Kidney (tissue), 14 donors: ENCODE results near the gene ANP32D. TPM values are rescaled to one million over a fixed set of nuclear protein-coding genes. Genes with fewer than 3 reads are reported as not detected.

Source experiments
- DNase-seq, 5 donors: peaks; one replicate each; pipeline ENCODE4 v3.0.0-alpha.2; 2013 to 2020
- FAIRE-seq: peaks from 2 replicates; lab custom pipeline; 2012; peaks lifted over from hg19 to GRCh38; lab: Jason Lieb, UNC
- H3K27ac ChIP-seq, 2 donors: one replicate each; pipeline ENCODE4 v1.7.0; 2013; ENCODE audit warnings: low read depth in 2 of 2, low read length in 2 of 2, inconsistent platforms in 1 of 2
- H3K27me3 ChIP-seq: one replicate; pipeline ENCODE4 v1.7.1; 2013; ENCODE audit warnings: low read length, inconsistent platforms; ENCODE audit not compliant: control insufficient read depth, insufficient read depth
- H3K36me3 ChIP-seq, 3 donors: one replicate each; pipeline versions ENCODE4 v1.7.0 to v1.7.1; 2013; ENCODE audit warnings: low read length in 3 of 3, control low read depth in 1 of 3, inconsistent platforms in 1 of 3; ENCODE audit not compliant: insufficient read depth in 3 of 3, control insufficient read depth in 2 of 3
- H3K4me1 ChIP-seq, 3 donors: one replicate each; pipeline versions ENCODE4 v1.7.0 to v1.7.1; 2013; ENCODE audit warnings: low read length in 3 of 3, inconsistent platforms in 1 of 3, low read depth in 1 of 3; ENCODE audit not compliant: control insufficient read depth in 2 of 3, insufficient read depth in 2 of 3
- H3K4me3 ChIP-seq, 3 donors: one replicate each; pipeline versions ENCODE4 v1.7.0 to v1.8.1; 2013; ENCODE audit warnings: low read length in 3 of 3, control low read depth in 1 of 3, inconsistent platforms in 1 of 3
- H3K9ac ChIP-seq, 3 donors: one replicate each; pipeline versions ENCODE4 v1.7.0 to v1.7.1; 2013; ENCODE audit warnings: low read length in 3 of 3, control low read depth in 1 of 3, inconsistent platforms in 1 of 3
- H3K9me3 ChIP-seq, 3 donors: one replicate each; pipeline versions ENCODE4 v1.7.0 to v1.7.1; 2013; ENCODE audit warnings: low read length in 3 of 3, control low read depth in 1 of 3, inconsistent platforms in 1 of 3; ENCODE audit not compliant: control insufficient read depth in 2 of 3, insufficient read depth in 1 of 3
- intact Hi-C: fragments of 100-400 bp; cut with DNase I; formaldehyde crosslinking; loops from one replicate; pipeline ENCODE4 v1.11.1; 2022
- polyA plus RNA-seq: library from polyadenylated mRNA; stranded (reverse); fragments of 350-450 nt; fragmentation: Illumina TruSeq; extraction: RNeasy Lipid Tissue Mini Kit (QIAGEN cat#74804); gene quantifications from one replicate; pipeline ENCODE4 v1.2.3, GENCODE V29; 2014; ENCODE audit warnings: low read depth, low replicate concordance; ENCODE audit not compliant: insufficient read depth
- total RNA-seq: library from RNA; stranded (reverse); fragmentation: NEBNext Ultra II Directional; extraction: Animal tissue kit (Norgen Biotek cat#: 25700); gene quantifications from one replicate; pipeline ENCODE4 v1.2.1, GENCODE V29; 2021
- TF ChIP-seq, protein P1 (sequence below): IDR thresholded peaks from 3 replicates; pipeline ENCODE4 v1.5.1; 2012; ENCODE audit warnings: mild to moderate bottlenecking, moderate library complexity, borderline replicate concordance; ENCODE audit not compliant: insufficient read depth; ENCODE audit errors: extremely low read depth
- donor health status: control.
- donor health status: control.
- donor health status: control.
- donor health status: control.
- donor health status: control.
- donor health status: DM: yes; HTN: yes; CAD: no.
- donor health status: Normal renal cell carcinoma (clear cell type).

Gene ANP32D
- total and polyA plus RNA-seq, 2 donors from 2014 or later, result not detected

DNA sequence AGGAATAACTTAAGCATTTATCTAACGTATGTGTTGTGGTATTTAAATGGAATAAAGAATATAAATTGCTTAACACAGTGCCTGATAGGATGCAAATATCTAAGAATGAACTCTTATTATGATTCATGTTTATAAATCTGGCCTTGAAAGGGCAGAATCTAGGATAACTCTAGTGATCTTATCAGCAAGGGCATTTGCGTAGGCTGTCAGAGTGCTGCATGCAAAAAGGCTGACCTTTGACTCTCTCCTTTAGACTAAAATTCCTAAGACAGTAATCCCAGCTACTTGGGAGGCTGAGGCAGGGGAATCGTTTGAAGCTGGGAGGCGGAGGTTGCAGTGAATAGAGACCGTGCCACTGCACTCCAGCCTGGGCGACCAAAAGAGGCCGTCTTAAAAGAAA, 31.3 kb upstream of the ANP32D start:
- Histone ChIP-seq H3K9ac (no peak overlapping the region), H3K27ac (no peak overlapping the region), H3K9me3 (no peaks in the 10 kb centered on the region), H3K4me1 (no peaks in the 10 kb centered on the region), H3K27me3 (no peaks in the 10 kb centered on the region), H3K36me3 (no peaks in the 10 kb centered on the region), H3K4me3 (no peak overlapping the region)
- DNase-seq (no peak), FAIRE-seq (no peak)
- TF ChIP-seq, protein P1, sequence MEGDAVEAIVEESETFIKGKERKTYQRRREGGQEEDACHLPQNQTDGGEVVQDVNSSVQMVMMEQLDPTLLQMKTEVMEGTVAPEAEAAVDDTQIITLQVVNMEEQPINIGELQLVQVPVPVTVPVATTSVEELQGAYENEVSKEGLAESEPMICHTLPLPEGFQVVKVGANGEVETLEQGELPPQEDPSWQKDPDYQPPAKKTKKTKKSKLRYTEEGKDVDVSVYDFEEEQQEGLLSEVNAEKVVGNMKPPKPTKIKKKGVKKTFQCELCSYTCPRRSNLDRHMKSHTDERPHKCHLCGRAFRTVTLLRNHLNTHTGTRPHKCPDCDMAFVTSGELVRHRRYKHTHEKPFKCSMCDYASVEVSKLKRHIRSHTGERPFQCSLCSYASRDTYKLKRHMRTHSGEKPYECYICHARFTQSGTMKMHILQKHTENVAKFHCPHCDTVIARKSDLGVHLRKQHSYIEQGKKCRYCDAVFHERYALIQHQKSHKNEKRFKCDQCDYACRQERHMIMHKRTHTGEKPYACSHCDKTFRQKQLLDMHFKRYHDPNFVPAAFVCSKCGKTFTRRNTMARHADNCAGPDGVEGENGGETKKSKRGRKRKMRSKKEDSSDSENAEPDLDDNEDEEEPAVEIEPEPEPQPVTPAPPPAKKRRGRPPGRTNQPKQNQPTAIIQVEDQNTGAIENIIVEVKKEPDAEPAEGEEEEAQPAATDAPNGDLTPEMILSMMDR, result no peak
- intact Hi-C loops, result no loop called here

GRCh38 chr12:48442179-48442847, 30.0 kb upstream of the ANP32D start:
- H3K36me3 ChIP-seq, result no peaks in the 10 kb centered on the region
- DNase-seq (no peak), FAIRE-seq (no peak)
- H3K9ac ChIP-seq, result no peak overlapping the region
- TF ChIP-seq, protein P1, result no peak
- H3K4me3 ChIP-seq, result no peak overlapping the region
- intact Hi-C loops, result no loop called here
- H3K9me3 ChIP-seq, result no peaks in the 10 kb centered on the region
- no peaks in the 10 kb centered on the region for H3K27me3 ChIP-seq
- no peaks in the 10 kb centered on the region for H3K4me1 ChIP-seq
- H3K27ac ChIP-seq, result no peak overlapping the region

- intact Hi-C loops, result no loop called here
- Histone ChIP-seq H3K27me3 (no peaks in the 10 kb centered on the region), H3K9ac (no peak overlapping the region), H3K4me1 (no peaks in the 10 kb centered on the region), H3K27ac (no peak overlapping the region), H3K9me3 (no peaks in the 10 kb centered on the region), H3K4me3 (no peak overlapping the region), H3K36me3 (no peaks in the 10 kb centered on the region)
- DNase-seq (no peak), FAIRE-seq (no peak)
- TF ChIP-seq, protein P1, result no peak
These were observed 26.8 kb upstream of the ANP32D start for GRCh38 chr12:48445538-48445937.

GRCh38 chr12:48446161-48446776, 26.1 kb upstream of the ANP32D start:
- DNase-seq, result no peak
- intact Hi-C loops, result no loop called here
- TF ChIP-seq, protein P1, result no peak
- no peak for FAIRE-seq
- Histone ChIP-seq H3K27ac (no peak overlapping the region), H3K36me3 (no peaks in the 10 kb centered on the region), H3K27me3 (no peaks in the 10 kb centered on the region), H3K9me3 (no peaks in the 10 kb centered on the region), H3K9ac (no peak overlapping the region), H3K4me1 (no peaks in the 10 kb centered on the region), H3K4me3 (no peak overlapping the region)
